LNCAP (cell line): ENCODE results near the gene SPACDR.

ENCODE experiments used
- CTCF ChIP-seq: fragments of 450-650 bp; IDR thresholded peaks from 2 replicates; pipeline ENCODE4 v1.5.1; 2017; ENCODE audit warnings: mild to moderate bottlenecking

Gene SPACDR

DNA sequence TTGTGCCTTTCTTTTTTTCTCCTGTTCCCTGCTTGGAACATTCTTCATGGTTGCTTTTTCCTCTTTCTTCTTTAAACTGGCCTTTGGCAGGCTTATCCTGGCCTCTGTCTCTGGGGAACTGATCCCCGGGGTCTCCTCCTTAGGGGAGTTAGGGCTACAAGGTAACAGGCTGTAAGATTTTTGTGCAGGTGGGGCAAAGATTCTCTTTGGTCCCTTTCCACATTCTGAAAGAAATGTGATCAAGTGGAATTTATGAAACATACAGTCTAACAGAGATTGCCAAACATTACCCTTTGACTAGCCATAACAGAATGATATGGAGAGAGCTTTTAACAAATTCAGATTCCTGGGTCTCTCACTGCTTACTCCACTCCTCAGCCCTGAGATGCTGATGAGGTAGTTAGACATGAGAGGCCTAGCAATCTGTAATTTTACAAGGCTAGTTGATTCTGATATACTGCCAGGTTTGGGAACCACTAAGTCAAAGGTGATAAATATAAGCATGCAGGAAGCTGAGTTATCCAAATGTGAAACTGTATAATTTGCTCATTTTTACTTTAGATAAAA is 44.3 kb downstream of the SPACDR start:
- no peak for TF ChIP-seq CTCF

DNA sequence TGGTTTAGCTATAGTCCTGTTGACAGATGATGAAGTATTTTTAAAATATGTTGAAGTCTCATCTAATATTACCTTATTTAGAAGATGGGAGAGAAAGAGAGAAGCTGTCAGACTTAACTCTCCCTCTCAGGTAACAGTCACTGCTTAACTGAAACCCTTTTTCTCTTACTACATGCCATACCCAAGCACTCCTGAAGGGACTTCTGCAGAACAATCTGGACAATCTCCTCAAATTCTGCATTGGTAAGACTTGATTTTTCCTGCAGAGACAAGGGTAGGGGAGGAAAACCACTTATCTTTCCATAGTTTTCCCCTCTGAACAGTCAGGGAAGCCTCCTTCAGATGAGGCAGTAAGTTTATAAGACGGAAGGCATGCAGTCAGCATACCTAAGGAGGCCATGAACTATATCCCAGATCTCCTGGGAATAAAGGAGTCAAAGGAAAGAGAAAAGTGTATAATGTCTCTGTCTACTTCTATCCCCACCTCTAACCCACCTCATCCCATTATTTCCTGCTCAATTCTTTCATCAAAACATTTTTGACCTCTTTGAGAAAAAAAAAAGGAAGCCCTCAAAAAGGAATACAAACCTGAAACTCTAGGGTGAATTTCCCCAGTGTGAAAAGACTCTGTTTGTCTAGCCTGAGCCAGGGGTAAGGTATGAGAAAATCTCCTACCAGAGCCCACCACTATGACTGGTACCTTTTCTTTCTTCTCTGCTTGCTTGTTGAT is 45.0 kb downstream of the SPACDR start:
- TF ChIP-seq CTCF, result no peak

- TF ChIP-seq CTCF, result no peak
Observed at GRCh38 chr7:100415448-100415847, 48.6 kb downstream of the SPACDR start.

- no peak for TF ChIP-seq CTCF
Observed at GRCh38 chr7:100413889-100414288, 50.2 kb downstream of the SPACDR start.

GRCh38 chr7:100413346-100413745 is 50.7 kb downstream of the SPACDR start:
- no peak for TF ChIP-seq CTCF

GRCh38 chr7:100411101-100411500 is 53.0 kb downstream of the SPACDR start:
- TF ChIP-seq CTCF, result no peak

- peak; percentile 67 for TF ChIP-seq CTCF
Observed at GRCh38 chr7:100407285-100408180, 56.5 kb downstream of the SPACDR start.
